ENCODE results near the gene FAM110D. TPM values are rescaled to one million over a fixed set of nuclear protein-coding genes. Genes with fewer than 3 reads are reported as not detected.

The FAM110D gene
- total and polyA plus RNA-seq, 2 of the 8 experiments (the other 6 are each of a cell fraction or from before 2014, with no cell fraction given): 0.21 to 0.48 TPM

DNA sequence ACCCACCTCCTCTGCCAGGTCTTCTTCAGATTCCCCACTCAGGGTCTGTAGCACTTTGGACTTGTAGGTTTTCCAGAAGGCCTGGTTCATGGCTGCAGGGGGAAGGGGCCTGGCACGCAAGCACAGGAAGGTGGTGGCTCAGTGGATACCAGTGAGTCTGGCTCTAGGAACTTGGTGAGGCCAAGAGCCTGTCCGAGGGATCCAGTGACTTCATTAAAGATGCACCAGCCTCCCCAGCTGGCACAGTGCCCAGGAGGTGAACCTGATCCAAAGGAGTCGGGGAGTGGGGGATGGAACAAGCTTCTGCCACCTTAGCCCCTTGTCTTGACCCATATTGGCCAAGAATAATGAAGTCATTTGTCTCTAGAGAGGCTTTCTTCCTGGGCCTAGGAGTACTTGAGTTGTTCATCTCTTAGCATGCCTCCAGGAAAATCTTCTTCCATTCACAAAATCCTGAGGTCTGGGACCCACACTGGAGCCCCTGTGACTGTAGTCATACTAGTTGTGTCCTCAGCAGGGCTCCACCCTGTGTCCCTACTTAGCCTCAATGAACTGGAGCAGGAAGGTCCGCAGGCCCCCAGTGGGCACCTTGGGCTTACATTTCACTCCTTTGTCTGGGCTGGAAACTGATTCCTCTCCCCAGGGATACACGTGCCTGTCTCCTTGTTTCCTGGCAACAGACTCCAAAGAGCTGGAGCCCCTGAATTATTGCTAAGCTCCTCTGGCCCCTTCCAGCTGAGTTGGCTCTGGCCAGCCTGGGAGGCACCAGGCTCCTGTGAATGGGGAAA is 9.7 kb downstream of the FAM110D start, which contains the start of gene C1orf232 (continued):
- TF ChIP-seq TEAD4 (IDR thresholded peaks at IDR 0.05; ENCODE audit: low read depth, low read length) (no peak), POU5F1 (IDR thresholded peaks at IDR 0.05; ENCODE audit: low read depth, low read length) (no peak), TCF12 (IDR thresholded peaks at IDR 0.05; ENCODE audit: low read depth, low read length) (no peak), MAFK (IDR thresholded peaks at IDR 0.05; ENCODE audit: low read depth, low read length) (no peak)
